A549 treated with CpdA at 1 μM for 4 hours (cell line): ENCODE measurements around the gene HEBP2. TPM values are rescaled to one million over a fixed set of nuclear protein-coding genes. Genes with fewer than 3 reads are reported as not detected.

Experiments used
- total RNA-seq: library from RNA; stranded (reverse); fragments of 200-300 nt; extraction: Qiagen RNA extraction; gene quantifications from 5 replicates; pipeline ENCODE4 v1.2.3, GENCODE V29; 2022; ENCODE audit warnings: low read depth

Gene HEBP2
- total RNA-seq = 16.5 to 35.4 TPM (median 34.4 TPM) in 5 replicates

GRCh38 chr6:138403801-138404665, at the start of gene HEBP2:
HEBP2 (plus strand) TSS chr6:138404223; CDS start chr6:138404496, 273 bp downstream.

GRCh38 chr6:138377844-138378243, 26.2 kb upstream of the HEBP2 start, which contains the start of gene SMIM28:
SMIM28 (plus strand) TSS chr6:138377905; CDS start chr6:138378073, 168 bp downstream.

Other genes starting within 250 kb of the HEBP2 start
- 0.51 to 0.64 TPM (median 0.59 TPM) in 5 replicates for gene ARFGEF3, start 242.3 kb upstream of the HEBP2 start, total RNA-seq
- not detected in 5 replicates for gene PBOV1, start 185.7 kb upstream of the HEBP2 start, total RNA-seq
- not detected in 5 replicates for gene SMIM28, start 26.3 kb upstream of the HEBP2 start, total RNA-seq
- gene NHSL1, start 95.3 kb downstream of the HEBP2 start, total RNA-seq = 2.7 to 4.4 TPM (median 4.0 TPM) in 5 replicates